Measurements from ENCODE around the gene ZNF750.

Gene ZNF750

DNA sequence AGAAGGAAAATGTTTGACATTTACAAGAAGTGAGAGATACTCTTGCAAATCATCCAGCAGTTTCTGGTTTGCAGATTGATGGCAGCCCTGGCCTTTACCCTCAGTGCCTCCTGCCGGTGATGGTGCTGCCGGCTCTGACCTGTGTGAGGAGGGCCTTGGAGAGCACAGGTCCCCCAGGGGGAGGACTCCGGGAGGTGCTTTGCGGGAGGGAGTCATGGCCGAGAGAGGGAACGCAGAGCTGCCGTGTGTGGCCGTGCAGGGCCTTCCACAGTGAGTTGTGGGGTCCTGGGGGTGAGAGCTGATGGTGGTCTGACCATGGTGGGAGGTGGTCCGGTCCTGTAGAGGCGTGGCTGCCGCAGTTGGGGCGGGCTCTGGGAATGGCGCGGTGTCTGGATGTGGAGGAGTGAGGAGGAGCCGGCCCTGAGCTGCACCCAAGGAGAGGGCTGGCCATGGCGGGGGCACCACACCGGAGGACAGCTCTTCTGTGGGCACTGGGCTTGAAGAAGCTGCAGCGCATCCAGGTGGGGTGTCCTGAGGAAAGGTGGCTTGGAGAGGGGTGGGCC, 28.0 kb upstream of the ZNF750 start:
- Histone ChIP-seq H3K27ac (ENCODE audit: low read length) (no peak overlapping the region), H3K9me2 (replicated peaks; ENCODE audit: insufficient read depth, low read length) (no peaks in the 10 kb centered on the region), H3K9me3 (replicated peaks; ENCODE audit: insufficient read depth, low read length) (no peaks in the 10 kb centered on the region), H3K4me1 (ENCODE audit: low read length) (peaks cover 21% of the 10 kb centered on the region), H3K4me2 (ENCODE audit: low read depth, low read length) (no peak overlapping the region), H3K27me3 (replicated peaks; ENCODE audit: insufficient read depth, low read length) (no peaks in the 10 kb centered on the region), H4K20me1 (ENCODE audit: insufficient read depth, low read length) (no peaks in the 10 kb centered on the region), H2AFZ (ENCODE audit: low read length) (no peak overlapping the region), H3K9ac (ENCODE audit: low read length) (no peak overlapping the region), H3K4me3 (ENCODE audit: low read length) (no peak overlapping the region), H3F3A (ENCODE audit: insufficient read depth, low read length) (peaks cover 18% of the 10 kb centered on the region), H3K36me3 (replicated peaks; ENCODE audit: insufficient read depth, low read length) (no peaks in the 10 kb centered on the region), H3K79me2 (ENCODE audit: low read length) (peaks cover 16% of the 10 kb centered on the region)
- DNase-seq: no peak
- TF ChIP-seq EZH2phosphoT487 (IDR thresholded peaks at IDR 0.05; ENCODE audit: low read length): no peak
- no peak for TF ChIP-seq EZH2 (optimal IDR thresholded peaks at IDR 0.05; ENCODE audit: low read depth, low read length)
- TF ChIP-seq CTCF (IDR thresholded peaks at IDR 0.05; ENCODE audit: low read length): no peak

- Histone ChIP-seq H2AFZ (ENCODE audit: low read length) (no peak overlapping the region), H3K4me3 (ENCODE audit: low read length) (no peak overlapping the region), H3K79me2 (ENCODE audit: low read length) (peaks cover 16% of the 10 kb centered on the region), H3K27ac (ENCODE audit: low read length) (no peak overlapping the region), H3F3A (ENCODE audit: insufficient read depth, low read length) (peaks cover 18% of the 10 kb centered on the region), H3K9ac (ENCODE audit: low read length) (no peak overlapping the region), H3K4me1 (ENCODE audit: low read length) (peaks cover 24% of the 10 kb centered on the region), H3K4me2 (ENCODE audit: low read depth, low read length) (no peak overlapping the region), H3K27me3 (replicated peaks; ENCODE audit: insufficient read depth, low read length) (no peaks in the 10 kb centered on the region), H4K20me1 (ENCODE audit: insufficient read depth, low read length) (no peaks in the 10 kb centered on the region), H3K9me2 (replicated peaks; ENCODE audit: insufficient read depth, low read length) (no peaks in the 10 kb centered on the region), H3K36me3 (replicated peaks; ENCODE audit: insufficient read depth, low read length) (no peaks in the 10 kb centered on the region), H3K9me3 (replicated peaks; ENCODE audit: insufficient read depth, low read length) (no peaks in the 10 kb centered on the region)
- TF ChIP-seq EZH2 (optimal IDR thresholded peaks at IDR 0.05; ENCODE audit: low read depth, low read length) (no peak), EZH2phosphoT487 (IDR thresholded peaks at IDR 0.05; ENCODE audit: low read length) (no peak), CTCF (IDR thresholded peaks at IDR 0.05; ENCODE audit: low read length) (no peak)
- DNase-seq: no peak
These were observed 26.9 kb upstream of the ZNF750 start for GRCh38 chr17:82866590-82867191.

DNA sequence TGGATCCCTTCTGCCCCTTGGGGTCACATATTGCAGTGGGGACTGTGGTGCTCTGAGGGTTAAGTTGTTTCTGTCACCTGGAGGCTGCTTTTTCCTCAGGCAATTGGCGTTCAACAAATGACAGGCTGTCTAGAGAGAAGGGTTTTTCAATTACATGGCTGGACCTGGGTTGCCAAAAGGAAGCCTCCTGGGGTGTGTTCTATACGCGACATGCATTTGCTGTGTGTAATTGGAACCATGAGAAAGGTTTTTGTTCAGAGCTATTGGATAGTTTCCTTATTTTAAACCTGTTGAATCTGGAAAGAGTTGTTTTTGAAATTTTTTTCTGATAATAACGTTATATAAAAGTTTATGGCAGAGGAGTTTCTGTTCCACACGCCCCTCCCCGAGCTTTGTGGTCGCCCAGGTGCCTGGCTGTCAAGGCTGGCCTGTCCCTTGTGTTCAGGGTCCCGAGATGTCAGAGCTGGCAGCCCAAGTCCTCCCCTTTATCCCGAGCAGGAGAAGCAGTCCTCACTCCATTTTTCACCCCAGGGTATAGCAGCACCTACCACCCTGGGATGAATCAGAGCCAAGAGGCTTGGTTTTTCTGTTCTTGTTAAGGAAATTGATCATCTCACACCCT, 26.1 kb upstream of the ZNF750 start:
- no peaks in the 10 kb centered on the region for H3K36me3 ChIP-seq (replicated peaks; ENCODE audit: insufficient read depth, low read length)
- H3K9me3 ChIP-seq (replicated peaks; ENCODE audit: insufficient read depth, low read length): no peaks in the 10 kb centered on the region
- H2AFZ ChIP-seq (ENCODE audit: low read length): no peak overlapping the region
- H4K20me1 ChIP-seq (ENCODE audit: insufficient read depth, low read length): no peaks in the 10 kb centered on the region
- TF ChIP-seq CTCF (IDR thresholded peaks at IDR 0.05; ENCODE audit: low read length) (no peak), EZH2 (optimal IDR thresholded peaks at IDR 0.05; ENCODE audit: low read depth, low read length) (no peak), EZH2phosphoT487 (IDR thresholded peaks at IDR 0.05; ENCODE audit: low read length) (no peak)
- no peak overlapping the region for H3K27ac ChIP-seq (ENCODE audit: low read length)
- H3K9me2 ChIP-seq (replicated peaks; ENCODE audit: insufficient read depth, low read length): no peaks in the 10 kb centered on the region
- H3K4me3 ChIP-seq (ENCODE audit: low read length): no peak overlapping the region
- H3K79me2 ChIP-seq (ENCODE audit: low read length): peaks cover 16% of the 10 kb centered on the region
- H3F3A ChIP-seq (ENCODE audit: insufficient read depth, low read length): peaks cover 18% of the 10 kb centered on the region
- H3K9ac ChIP-seq (ENCODE audit: low read length): no peak overlapping the region
- peaks cover 24% of the 10 kb centered on the region for H3K4me1 ChIP-seq (ENCODE audit: low read length)
- no peak for DNase-seq
- no peaks in the 10 kb centered on the region for H3K27me3 ChIP-seq (replicated peaks; ENCODE audit: insufficient read depth, low read length)
- no peak overlapping the region for H3K4me2 ChIP-seq (ENCODE audit: low read depth, low read length)

All from MM.1S (cell line).